RWPE2 (cell line): Measurements from ENCODE around the gene GPHN.

ENCODE experiments used
- ATAC-seq: fragments of 200-7000 bp; cut with Tn5 transposase; 3 replicates; pipeline ENCODE4 v1.9.1; 2021; ENCODE audit warnings: low read depth
- DNase-seq: peaks from one replicate; pipeline ENCODE4 v3.0.0-alpha.2; 2020; ENCODE audit warnings: low spot score
- H3K27ac ChIP-seq: fragments of 450-650 bp; 2 replicates; pipeline ENCODE4 v1.5.1; 2017; ENCODE audit warnings: mild to moderate bottlenecking; ENCODE audit not compliant: poor library complexity, severe bottlenecking
- H3K27me3 ChIP-seq: fragments of 250-450 bp; sonication (Bioruptor Pico); 2 replicates; pipeline ENCODE4 v1.5.1; 2021; ENCODE audit warnings: mild to moderate bottlenecking, moderate library complexity; ENCODE audit not compliant: insufficient read depth, poor library complexity, severe bottlenecking
- H3K36me3 ChIP-seq: fragments of 250-450 bp; sonication (Bioruptor Pico); 2 replicates; pipeline ENCODE4 v1.5.1; 2020; ENCODE audit warnings: low read depth, mild to moderate bottlenecking, moderate library complexity
- H3K4me1 ChIP-seq: fragments of 250-450 bp; sonication (Bioruptor Pico); 2 replicates; pipeline ENCODE4 v1.5.1; 2021; ENCODE audit warnings: mild to moderate bottlenecking, moderate library complexity; ENCODE audit not compliant: insufficient read depth, poor library complexity, severe bottlenecking
- H3K4me3 ChIP-seq: fragments of 250-450 bp; sonication (Bioruptor Pico); 2 replicates; pipeline ENCODE4 v1.5.1; 2021; ENCODE audit warnings: mild to moderate bottlenecking, moderate library complexity; ENCODE audit not compliant: severe bottlenecking
- H3K9me3 ChIP-seq: fragments of 250-450 bp; sonication (Bioruptor Pico); 2 replicates; pipeline ENCODE4 v1.5.1; 2021; ENCODE audit warnings: mild to moderate bottlenecking, moderate library complexity; ENCODE audit not compliant: severe bottlenecking
- TF ChIP-seq, protein P1 (sequence below): fragments of 450-650 bp; IDR thresholded peaks from one replicate; pipeline ENCODE4 v1.5.1; 2017; ENCODE audit warnings: mild to moderate bottlenecking, moderate library complexity; ENCODE audit not compliant: poor library complexity, severe bottlenecking

The GPHN gene

DNA sequence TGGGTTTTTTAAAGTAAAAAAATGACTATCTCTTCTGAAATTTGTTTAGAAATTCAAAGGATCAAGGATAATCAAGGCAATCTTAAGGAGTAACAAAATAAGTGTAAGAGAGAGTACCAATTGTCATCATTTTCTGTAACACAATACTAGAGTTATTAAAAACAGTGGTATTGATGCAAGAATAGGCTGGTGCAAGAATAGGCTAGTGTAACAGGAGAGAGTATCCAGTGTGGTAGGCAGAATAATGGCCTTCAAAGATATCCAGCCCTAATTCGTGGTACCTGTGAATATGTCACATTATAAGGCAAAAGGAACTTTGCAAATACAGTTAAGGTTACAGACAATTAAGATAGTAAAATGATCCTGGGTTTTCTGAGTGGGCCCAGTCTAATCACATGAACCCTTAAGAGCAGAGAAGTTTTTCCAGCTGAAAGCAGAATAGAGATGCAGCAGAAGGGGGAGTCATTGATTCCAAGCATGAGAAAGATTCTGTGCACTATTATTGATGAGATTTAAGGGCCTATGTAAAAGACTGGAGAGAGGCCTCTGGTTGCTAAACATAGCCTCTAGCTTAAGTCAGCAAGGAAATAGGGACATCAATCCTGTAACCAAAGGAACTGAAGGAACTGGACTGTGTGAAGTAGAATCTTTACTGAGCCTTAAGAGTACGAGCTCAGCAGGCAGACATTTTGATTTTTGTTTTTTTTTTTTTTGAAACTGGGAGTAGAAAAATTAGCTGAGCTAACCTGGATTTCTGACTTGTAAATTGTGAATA lies 134.1 kb downstream of the GPHN start:
- TF ChIP-seq, protein P1, sequence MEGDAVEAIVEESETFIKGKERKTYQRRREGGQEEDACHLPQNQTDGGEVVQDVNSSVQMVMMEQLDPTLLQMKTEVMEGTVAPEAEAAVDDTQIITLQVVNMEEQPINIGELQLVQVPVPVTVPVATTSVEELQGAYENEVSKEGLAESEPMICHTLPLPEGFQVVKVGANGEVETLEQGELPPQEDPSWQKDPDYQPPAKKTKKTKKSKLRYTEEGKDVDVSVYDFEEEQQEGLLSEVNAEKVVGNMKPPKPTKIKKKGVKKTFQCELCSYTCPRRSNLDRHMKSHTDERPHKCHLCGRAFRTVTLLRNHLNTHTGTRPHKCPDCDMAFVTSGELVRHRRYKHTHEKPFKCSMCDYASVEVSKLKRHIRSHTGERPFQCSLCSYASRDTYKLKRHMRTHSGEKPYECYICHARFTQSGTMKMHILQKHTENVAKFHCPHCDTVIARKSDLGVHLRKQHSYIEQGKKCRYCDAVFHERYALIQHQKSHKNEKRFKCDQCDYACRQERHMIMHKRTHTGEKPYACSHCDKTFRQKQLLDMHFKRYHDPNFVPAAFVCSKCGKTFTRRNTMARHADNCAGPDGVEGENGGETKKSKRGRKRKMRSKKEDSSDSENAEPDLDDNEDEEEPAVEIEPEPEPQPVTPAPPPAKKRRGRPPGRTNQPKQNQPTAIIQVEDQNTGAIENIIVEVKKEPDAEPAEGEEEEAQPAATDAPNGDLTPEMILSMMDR = no peak
- H3K4me1 ChIP-seq = peaks cover 46% of the 10 kb centered on the region
- peaks cover 3% of the 10 kb centered on the region for H3K27me3 ChIP-seq
- H3K4me3 ChIP-seq = no peak overlapping the region
- ATAC-seq (no peak), DNase-seq (no peak)
- no peaks in the 10 kb centered on the region for H3K9me3 ChIP-seq
- H3K27ac ChIP-seq = no peak overlapping the region
- no peaks in the 10 kb centered on the region for H3K36me3 ChIP-seq

GRCh38 chr14:66643344-66643743 lies 135.4 kb downstream of the GPHN start:
- Histone ChIP-seq H3K27ac (peak overlapping the region; percentile 3), H3K4me3 (no peak overlapping the region), H3K27me3 (peaks cover 3% of the 10 kb centered on the region), H3K9me3 (no peaks in the 10 kb centered on the region), H3K36me3 (no peaks in the 10 kb centered on the region), H3K4me1 (peaks cover 51% of the 10 kb centered on the region)
- ATAC-seq (peak; percentile 55), DNase-seq (no peak)
- TF ChIP-seq, protein P1 = no peak

DNA sequence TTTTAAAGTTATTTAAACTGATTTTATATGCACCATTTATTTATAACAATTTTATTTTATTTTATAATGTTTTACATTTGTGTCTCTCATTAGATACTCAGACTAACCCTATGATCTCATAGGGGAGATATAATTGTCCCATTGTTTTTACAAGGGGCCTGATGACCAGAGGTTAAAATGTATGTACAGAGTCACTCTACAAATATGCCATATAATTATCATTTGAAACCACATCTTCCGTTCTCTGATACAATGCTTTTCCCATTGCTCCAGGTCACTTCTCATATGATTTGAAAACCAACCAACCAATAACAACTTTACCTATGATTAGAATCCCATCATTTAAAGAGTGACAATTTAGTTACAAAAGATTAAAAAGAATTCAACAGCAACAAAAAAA lies 137.8 kb downstream of the GPHN start:
- ATAC-seq (peak; percentile 66), DNase-seq (no peak)
- Histone ChIP-seq H3K27me3 (peaks cover 3% of the 10 kb centered on the region), H3K27ac (peak overlapping the region; percentile 34), H3K9me3 (no peaks in the 10 kb centered on the region), H3K4me3 (no peak overlapping the region), H3K36me3 (no peaks in the 10 kb centered on the region), H3K4me1 (peaks cover 47% of the 10 kb centered on the region)
- TF ChIP-seq, protein P1 = no peak

DNA sequence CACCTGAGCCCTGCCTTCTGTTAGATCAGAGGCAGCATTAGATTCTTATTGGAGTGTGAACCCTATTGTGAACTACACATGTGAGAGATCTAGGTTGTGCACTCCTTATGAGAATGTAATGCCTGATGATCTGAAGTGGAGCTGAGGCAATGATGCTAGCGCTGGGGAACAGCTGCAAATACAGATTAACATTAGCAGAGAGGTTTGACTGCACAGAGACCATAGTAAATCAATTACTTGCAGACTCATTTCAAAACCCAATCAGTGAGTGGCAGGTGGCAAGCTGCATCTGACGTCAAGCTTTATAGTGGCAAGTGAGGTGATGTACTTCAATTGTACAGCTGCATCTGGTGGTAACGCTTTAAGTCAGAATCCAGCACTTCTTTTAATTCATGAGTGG lies 141.6 kb downstream of the GPHN start:
- ATAC-seq (no peak), DNase-seq (no peak)
- no peak overlapping the region for H3K4me3 ChIP-seq
- no peak overlapping the region for H3K27ac ChIP-seq
- no peaks in the 10 kb centered on the region for H3K36me3 ChIP-seq
- TF ChIP-seq, protein P1 = no peak
- H3K9me3 ChIP-seq = no peaks in the 10 kb centered on the region
- peaks cover 28% of the 10 kb centered on the region for H3K4me1 ChIP-seq
- H3K27me3 ChIP-seq = no peaks in the 10 kb centered on the region

DNA sequence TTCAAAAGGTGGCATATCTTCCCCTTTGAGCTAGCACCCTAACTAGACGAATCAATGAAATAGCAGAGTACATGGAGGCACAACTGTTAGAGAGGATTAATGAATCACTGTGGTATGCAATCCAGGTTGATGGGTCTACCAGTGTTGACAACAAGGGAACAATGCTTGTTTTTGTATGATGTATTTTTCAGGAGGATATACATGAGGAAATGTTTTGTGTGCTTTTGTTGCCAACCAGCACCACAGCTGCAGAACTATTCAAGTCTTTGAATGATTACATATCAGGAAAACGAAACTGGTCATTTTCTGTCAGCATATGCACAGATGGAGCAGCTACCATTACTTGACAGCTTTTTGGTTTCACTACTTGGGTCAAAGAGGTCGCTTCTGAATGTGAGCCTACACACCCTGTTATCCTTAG lies 142.6 kb downstream of the GPHN start:
- Histone ChIP-seq H3K27ac (no peak overlapping the region), H3K4me1 (peaks cover 20% of the 10 kb centered on the region), H3K9me3 (no peaks in the 10 kb centered on the region), H3K4me3 (no peak overlapping the region), H3K36me3 (no peaks in the 10 kb centered on the region), H3K27me3 (no peaks in the 10 kb centered on the region)
- ATAC-seq = no peak
- no peak for DNase-seq
- TF ChIP-seq, protein P1 = no peak
